Prostate gland (tissue), 2 donors: ENCODE results near the gene LBX2. TPM values are rescaled to one million over a fixed set of nuclear protein-coding genes. Genes with fewer than 3 reads are reported as not detected.

Experiments used
- DNase-seq: peaks from one replicate; pipeline ENCODE4 v3.0.0-alpha.2; 2019; ENCODE audit warnings: low spot score
- H3K27ac ChIP-seq, 2 donors: fragments of 200-600 bp; sonication (generic); 2 replicates each; pipeline ENCODE4 v1.5.1; 2017 to 2019
- H3K27me3 ChIP-seq: fragments of 200-600 bp; sonication (generic); replicated peaks from 2 replicates; pipeline ENCODE4 v1.5.1; 2019; ENCODE audit not compliant: insufficient read depth
- H3K36me3 ChIP-seq, 2 donors: fragments of 200-600 bp; sonication (generic); 1 replicate in 1 of 2; 2 replicates in 1 of 2; pipeline versions ENCODE4 v1.5.1 to v1.8.1; 2017 to 2019
- H3K4me1 ChIP-seq: fragments of 200-600 bp; sonication (generic); replicated peaks from 2 replicates; pipeline ENCODE4 v1.5.1; 2019
- H3K4me3 ChIP-seq, 2 donors: fragments of 200-600 bp; sonication (generic); 2 replicates each; pipeline ENCODE4 v1.5.1; 2017 to 2019
- H3K9me3 ChIP-seq: fragments of 200-600 bp; sonication (generic); 2 replicates; pipeline ENCODE4 v1.5.1; 2017
- POLR2A ChIP-seq: fragments of 450-650 bp; IDR thresholded peaks from one replicate; pipeline ENCODE4 v1.6.1; 2016; ENCODE audit warnings: antibody characterized with exemption, mild to moderate bottlenecking
- POLR2AphosphoS5 ChIP-seq: sonication (generic); formaldehyde crosslinking; IDR thresholded peaks from one replicate; pipeline ENCODE4 v1.6.1; 2017; ENCODE audit warnings: antibody characterized with exemption
- WGBS: methylation state at CpG from one replicate; pipeline ENCODE4 v1.1.5; 2018; 5-methylcytosine and 5-hydroxymethylcytosine counted together
- intact Hi-C: fragments of 100-400 bp; cut with DNase I; formaldehyde crosslinking; loops from one replicate; pipeline ENCODE4 v1.14.2; 2022
- total RNA-seq, 2 donors: library from RNA; depleted of rRNA; stranded (reverse); fragments of >200 nt; gene quantifications; one replicate each; pipeline ENCODE4 v1.1.0, GENCODE V29; 2016
- TF ChIP-seq, protein P1 (sequence below), 4 experiments: fragments of 200-600 bp in 2 of 4; fragments of 450-650 bp in 2 of 4; sonication (generic) in 2 of 4; IDR thresholded peaks; 1 replicate in 3 of 4; 2 replicates in 1 of 4; pipeline ENCODE4 v1.5.1; 2016 to 2019; ENCODE audit warnings: antibody characterized with exemption in 4 of 4, mild to moderate bottlenecking in 2 of 4, moderate library complexity in 2 of 4

Gene LBX2
- total RNA-seq, 2 donors from 2014 or later: 1.2 TPM; not detected in 1

GRCh38 chr2:74507926-74508520, 8.6 kb upstream of the LBX2 start:
- peak overlapping the region; percentile 99 for H3K27ac ChIP-seq

GRCh38 chr2:74507145-74507925, 7.9 kb upstream of the LBX2 start, which contains the start of gene PCGF1:
PCGF1 (minus strand) TSS chr2:74507695; CDS start chr2:74507668, 27 bp downstream.
- H3K4me1 ChIP-seq: peaks cover 12% of the 10 kb centered on the region
- H3K4me3 ChIP-seq: peak within 1 kb of the TSS; percentile 82
- H3K27ac ChIP-seq: peak within 1 kb of the TSS; percentile 99
- no peaks in the 10 kb centered on the region for H3K9me3 ChIP-seq
- under 1% methylated on average over 51 of the region's 56 CpGs for WGBS
- peak; percentile 99 for DNase-seq
- peaks cover 0 to 12% of the 10 kb centered on the region in 2 donors for H3K36me3 ChIP-seq
- intact Hi-C loops: no loop called here
- TF ChIP-seq POLR2A (peak; percentile 39), POLR2AphosphoS5 (peak; percentile 92)
- TF ChIP-seq, protein P1, sequence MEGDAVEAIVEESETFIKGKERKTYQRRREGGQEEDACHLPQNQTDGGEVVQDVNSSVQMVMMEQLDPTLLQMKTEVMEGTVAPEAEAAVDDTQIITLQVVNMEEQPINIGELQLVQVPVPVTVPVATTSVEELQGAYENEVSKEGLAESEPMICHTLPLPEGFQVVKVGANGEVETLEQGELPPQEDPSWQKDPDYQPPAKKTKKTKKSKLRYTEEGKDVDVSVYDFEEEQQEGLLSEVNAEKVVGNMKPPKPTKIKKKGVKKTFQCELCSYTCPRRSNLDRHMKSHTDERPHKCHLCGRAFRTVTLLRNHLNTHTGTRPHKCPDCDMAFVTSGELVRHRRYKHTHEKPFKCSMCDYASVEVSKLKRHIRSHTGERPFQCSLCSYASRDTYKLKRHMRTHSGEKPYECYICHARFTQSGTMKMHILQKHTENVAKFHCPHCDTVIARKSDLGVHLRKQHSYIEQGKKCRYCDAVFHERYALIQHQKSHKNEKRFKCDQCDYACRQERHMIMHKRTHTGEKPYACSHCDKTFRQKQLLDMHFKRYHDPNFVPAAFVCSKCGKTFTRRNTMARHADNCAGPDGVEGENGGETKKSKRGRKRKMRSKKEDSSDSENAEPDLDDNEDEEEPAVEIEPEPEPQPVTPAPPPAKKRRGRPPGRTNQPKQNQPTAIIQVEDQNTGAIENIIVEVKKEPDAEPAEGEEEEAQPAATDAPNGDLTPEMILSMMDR (IDR thresholded peaks at IDR 0.05): peak in 2 of 4 experiments; percentile 7 to 24
- H3K27me3 ChIP-seq: peaks cover 7% of the 10 kb centered on the region

More at GRCh38 chr2:74507926-74508520, 8.6 kb upstream of the LBX2 start:
- intact Hi-C loops: no loop called here
- Histone ChIP-seq H3K27me3 (peaks cover 11% of the 10 kb centered on the region), H3K4me3 (peak overlapping the region; percentile 82), H3K9me3 (no peaks in the 10 kb centered on the region), H3K36me3 (peaks cover 0 to 12% of the 10 kb centered on the region in 2 donors), H3K4me1 (peaks cover 12% of the 10 kb centered on the region)
- TF ChIP-seq POLR2A (no peak), POLR2AphosphoS5 (no peak)
- TF ChIP-seq, protein P1 (IDR thresholded peaks at IDR 0.05): no peak
- WGBS: 11% methylated on average over 38 of the region's 38 CpGs
- no peak for DNase-seq

DNA sequence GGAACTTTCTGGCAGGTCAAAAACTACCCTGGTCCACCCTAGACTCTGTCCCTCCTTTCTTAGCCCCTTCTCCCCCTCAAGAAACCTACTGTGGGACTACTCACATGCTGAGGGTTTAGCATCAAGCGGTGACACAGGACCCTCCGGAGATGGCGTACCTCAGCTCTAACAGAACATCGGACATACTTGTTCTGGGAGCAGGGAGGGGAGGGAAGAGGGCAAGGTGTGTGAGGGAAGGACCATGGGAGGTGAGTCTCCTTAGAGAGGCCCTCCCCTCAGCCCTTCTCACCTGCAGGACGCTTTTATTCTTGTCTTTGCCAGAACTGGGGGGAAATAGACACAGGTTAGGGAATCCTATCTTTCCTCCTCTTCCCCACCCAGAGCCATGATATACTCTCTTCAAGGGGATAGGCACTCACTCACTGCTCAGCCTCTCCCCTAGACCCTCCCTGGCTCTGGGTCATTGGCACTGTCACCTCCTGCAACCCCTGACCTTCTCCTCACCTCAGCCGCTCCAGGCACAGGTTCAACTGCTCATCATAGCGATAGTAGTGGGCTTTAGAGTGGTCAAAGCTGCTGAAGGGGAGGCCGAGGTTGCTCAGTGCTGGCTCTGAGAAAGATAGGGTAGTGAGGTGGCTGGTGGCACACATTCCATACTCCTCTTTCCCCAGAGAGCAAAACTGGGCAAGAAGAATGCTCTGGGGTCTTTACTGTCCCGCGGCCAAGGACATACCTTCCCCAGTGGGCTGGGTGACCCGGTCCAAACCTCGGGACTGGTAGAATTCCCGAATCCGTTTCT, 6.2 kb upstream of the LBX2 start:
- TF ChIP-seq, protein P1 (IDR thresholded peaks at IDR 0.05): no peak
- TF ChIP-seq POLR2AphosphoS5: no peak
- no peak for TF ChIP-seq POLR2A
- peaks cover 4% of the 10 kb centered on the region for H3K27me3 ChIP-seq
- no peaks in the 10 kb centered on the region for H3K9me3 ChIP-seq
- intact Hi-C loops: no loop called here
- no peak overlapping the region for H3K4me3 ChIP-seq
- 98% methylated on average over 14 of the region's 14 CpGs for WGBS
- DNase-seq: no peak
- no peak overlapping the region for H3K27ac ChIP-seq
- H3K36me3 ChIP-seq: peaks cover 0 to 12% of the 10 kb centered on the region in 2 donors
- H3K4me1 ChIP-seq: peaks cover 12% of the 10 kb centered on the region

DNA sequence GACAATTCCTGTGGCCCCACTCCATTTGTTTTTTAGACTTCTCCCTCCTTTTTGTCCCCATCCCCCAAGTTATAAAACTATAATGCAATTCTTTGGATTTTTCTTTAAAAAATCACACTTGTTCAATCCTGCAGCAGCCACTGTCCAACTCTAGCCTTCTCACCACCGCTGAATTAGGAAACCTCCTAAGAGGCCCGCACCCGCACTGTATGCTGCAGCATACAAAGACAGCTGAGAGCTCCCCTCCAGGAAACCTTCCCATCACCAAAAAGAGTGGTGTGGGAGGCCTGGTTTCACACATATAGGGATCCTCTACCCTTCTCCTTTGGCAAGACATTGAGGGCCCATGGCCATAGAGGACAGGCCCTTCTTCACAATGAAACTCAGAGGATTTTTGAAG, 5.2 kb upstream of the LBX2 start:
- Histone ChIP-seq H3K27me3 (peaks cover 9% of the 10 kb centered on the region), H3K9me3 (no peaks in the 10 kb centered on the region), H3K4me1 (peaks cover 12% of the 10 kb centered on the region), H3K27ac (no peak overlapping the region), H3K4me3 (no peak overlapping the region), H3K36me3 (peaks cover 0 to 12% of the 10 kb centered on the region in 2 donors)
- intact Hi-C loops: no loop called here
- 90% methylated on average over 3 of the region's 3 CpGs for WGBS
- TF ChIP-seq POLR2A (no peak), POLR2AphosphoS5 (no peak)
- TF ChIP-seq, protein P1 (IDR thresholded peaks at IDR 0.05): no peak
- DNase-seq: no peak
